EL (cell line): ENCODE data around the gene SLC41A1.
A peak's percentile ranks its signal among the peaks of the same experiment; 100 is the strongest.

Source experiments
- DNase-seq: peaks from one replicate; pipeline ENCODE4 v3.0.0-alpha.2; 2016

SLC41A1 gene

DNA sequence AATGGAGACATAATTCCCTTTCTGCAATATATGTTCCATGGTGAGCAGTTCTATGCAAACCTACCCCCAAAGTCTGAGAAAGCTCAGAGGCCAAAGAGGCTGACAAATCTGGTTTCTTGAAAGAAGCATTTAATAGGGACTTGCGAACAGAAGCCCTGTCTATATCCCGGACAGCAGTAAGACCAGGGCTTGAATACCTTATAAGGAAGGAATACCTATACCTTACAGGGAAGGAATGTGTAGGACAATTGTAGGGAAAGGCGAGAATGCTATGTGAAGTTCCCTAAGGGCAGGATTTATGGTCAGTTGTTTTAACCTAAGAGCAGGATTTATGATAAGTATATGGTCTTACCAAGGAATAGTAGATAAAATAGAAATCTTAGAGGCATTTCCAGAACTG lies 5.0 kb upstream of the SLC41A1 start:
- no peak for DNase-seq

DNA sequence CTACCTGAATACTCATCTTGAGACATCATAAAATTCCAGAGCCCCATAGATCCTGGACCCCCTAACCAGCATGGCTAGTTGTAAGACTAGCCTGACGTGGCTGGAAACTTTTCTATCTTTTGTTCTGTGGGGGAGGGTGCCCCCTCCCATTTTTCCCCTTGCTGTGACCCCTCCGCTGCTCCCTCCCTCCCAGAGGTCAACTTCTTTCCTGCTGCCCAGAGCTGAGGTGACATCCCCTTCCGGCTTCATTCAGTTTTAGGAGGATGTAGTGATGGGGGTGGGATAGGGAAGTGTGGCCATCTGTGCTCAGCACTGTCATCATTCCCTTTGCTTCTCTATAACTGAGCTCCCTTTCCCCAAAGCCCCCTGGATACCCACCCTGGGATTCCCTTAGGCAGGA lies 4.4 kb upstream of the SLC41A1 start:
- DNase-seq: no peak

DNA sequence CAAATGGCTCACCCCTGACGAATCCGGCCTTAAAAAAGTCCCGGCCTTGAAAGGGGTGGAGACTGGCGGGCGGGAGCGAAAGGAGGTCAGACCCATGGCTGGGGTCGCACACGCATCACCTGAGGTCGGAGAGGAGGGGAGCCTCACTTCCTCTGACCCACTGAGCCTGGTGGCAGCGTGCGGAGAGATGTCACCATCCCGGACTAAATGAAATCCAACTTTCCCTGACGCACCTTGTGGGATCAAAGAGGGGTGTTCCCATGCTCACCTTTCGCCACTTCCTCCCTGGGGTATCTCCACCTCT lies 709 bp upstream of the SLC41A1 start:
- DNase-seq: no peak

DNA sequence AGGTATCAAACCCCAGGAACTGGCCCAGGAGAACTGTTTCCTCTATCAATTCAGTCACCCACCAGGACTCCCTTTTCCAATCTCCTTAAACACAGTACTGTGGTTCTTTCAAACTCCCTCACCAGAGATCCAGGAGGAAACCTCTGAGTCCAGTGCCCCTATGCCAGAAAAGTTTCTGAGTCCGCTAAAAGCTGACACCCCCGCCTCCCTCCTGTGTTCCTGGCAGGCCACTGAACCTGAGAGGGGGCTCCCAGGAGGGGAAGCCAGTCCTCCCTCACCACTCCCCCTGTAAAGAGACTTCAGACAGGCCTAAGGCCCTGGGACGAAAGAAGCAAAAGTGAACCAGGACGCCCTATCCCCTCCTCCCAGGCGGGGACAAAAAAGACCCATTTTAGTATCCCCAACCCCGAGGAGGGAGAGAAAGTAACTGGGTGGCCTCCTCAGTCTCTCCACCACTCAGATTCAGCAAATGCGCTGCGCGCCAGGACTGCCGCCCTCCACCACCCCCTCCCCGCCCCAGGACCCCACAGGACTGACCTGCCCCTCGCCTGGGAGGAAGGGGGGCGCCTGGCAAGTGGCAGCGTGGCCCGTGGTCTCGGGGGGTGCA lies 624 bp downstream of the SLC41A1 start:
- peak; percentile 35 for DNase-seq

DNA sequence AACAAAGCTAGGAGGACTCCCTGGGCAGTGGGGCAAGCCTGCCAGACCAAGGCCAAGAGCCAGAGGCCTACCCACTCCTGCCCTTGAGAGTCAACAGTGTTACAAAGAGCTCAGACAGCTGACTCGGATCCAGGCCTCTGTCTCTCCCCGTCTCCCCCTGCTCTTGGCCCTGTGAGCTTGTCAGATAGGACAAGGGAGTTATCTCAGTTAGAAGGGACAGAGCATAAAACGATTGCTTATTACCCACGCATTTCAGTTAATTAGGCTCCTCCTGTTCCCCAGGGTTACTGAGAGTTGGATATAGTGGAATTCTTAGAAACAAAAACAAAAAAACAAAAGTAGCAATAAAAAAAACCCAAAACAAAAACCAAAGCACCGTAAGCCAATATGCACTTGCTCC lies 1.3 kb downstream of the SLC41A1 start:
- DNase-seq: no peak

DNA sequence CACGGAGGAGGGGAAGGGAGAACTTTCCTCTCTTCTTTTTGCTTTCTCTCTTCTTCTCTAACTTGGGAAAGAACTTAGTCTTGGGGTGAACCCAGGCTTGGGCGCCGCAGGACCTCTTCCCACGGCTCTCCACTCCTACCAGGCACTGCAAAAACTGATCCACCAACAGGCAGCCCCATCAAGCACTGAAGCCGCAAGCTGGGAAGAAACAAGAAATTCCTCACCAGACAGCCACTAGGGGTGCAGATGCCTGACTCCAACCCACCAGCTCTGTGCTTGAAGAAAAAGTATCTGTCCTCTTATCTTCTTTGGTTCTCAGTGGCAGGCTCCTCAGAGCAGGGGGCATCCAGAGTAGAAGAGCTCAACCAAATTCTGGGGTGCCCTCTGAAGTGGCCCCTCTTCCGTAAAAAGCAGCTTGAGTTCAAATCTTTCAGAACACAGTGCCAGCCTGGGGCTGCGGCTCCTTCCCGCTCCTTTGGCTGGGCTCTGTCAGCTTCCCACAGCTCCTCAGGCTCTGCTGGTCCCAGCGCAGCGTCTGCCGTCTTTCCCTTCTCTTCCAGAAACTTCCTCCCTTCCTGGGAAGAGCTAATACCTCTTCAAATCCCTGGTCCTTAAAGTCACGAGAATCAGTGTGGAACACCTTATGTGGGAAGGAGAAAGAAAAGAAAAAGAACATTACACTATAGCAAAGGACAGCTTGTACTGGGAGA lies 2.4 kb downstream of the SLC41A1 start:
- DNase-seq: no peak

DNA sequence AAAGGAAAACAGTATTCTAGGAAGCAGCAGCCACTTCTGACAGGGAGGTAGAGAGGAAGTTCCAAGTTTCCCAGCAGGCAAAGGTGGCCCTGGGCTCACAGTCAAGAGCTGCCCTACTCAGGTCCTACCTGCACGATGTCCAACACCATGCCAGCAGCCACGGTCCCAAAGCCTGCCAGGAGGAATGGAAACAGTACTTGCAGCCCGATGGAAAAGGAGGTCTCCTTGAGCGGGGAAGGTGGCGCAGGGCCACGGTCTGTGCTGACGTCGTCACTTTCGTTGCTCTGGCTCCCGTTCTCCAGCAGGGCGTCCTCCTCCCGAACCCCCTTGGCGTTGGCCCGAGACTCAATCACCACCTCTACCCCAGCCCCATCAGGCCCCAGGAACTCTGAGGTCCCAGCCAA lies 3.1 kb downstream of the SLC41A1 start:
- DNase-seq: no peak

DNA sequence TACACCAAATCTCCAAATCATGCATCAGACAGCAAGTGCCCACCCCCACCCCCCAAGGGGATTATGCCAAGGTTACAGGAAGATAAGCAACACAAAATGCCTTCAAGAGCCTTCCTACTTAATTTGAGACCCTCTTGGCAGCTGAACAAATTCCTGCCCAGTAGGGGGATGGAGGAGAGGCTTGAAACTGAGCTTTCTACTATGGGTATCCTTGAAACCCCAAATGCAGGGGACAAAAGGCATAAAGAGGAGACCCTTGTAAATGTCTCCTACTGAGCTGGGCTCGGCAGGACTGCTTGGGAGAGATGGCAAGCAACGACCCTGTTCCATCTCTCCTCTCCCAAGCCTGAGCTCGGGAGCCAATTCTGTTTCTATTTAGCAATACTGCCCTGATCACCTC lies 3.5 kb downstream of the SLC41A1 start:
- DNase-seq: no peak

DNA sequence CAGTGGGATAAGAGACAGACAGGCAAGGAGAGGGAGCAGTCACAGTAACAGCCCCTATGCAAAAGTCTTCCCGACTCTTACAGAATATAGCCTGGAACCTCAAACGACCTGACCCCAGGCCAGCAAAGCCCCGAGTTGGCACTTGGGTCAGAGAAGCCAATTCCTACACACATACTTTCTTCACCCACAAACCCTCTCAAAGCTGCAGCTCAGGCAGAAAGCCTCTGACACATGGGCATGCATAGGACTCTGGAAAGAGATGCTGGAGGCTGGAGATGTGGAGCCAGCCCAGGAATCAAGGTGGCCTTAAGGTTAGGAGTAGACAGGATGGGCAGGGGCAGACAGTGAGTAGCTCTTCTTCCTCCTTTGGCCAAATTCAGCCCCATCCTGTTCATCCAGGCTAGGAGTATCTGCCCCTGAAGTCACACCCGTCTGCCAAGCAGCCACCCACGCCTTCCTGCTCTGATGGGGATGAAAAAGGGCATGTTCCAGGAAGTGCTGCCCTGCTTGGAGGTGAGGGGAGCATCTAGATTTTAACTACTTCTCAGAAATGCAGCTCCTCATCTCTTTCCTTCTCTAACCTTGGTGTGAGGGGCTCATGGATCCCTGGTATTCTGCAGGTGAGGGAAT lies 7.8 kb downstream of the SLC41A1 start:
- no peak for DNase-seq

DNA sequence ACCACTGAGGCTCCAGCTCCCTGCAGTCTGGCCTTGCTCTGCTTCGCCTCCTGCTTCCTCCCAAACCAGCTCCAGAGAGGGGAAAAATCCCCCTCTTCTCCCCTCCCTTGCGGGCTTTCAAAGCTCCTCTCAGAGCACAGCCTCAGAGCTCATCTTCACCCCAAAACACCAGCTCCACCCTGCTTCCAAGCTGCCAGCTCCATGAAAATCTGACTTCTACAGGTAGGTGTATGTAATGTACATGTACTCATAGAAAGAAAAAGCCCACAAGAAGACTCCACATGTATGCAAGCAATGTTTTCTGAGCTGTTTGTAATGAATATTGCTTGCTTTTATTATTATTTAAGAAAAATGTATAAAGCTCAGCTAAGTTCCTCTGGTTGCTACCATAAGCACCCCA lies 8.4 kb downstream of the SLC41A1 start:
- no peak for DNase-seq

DNA sequence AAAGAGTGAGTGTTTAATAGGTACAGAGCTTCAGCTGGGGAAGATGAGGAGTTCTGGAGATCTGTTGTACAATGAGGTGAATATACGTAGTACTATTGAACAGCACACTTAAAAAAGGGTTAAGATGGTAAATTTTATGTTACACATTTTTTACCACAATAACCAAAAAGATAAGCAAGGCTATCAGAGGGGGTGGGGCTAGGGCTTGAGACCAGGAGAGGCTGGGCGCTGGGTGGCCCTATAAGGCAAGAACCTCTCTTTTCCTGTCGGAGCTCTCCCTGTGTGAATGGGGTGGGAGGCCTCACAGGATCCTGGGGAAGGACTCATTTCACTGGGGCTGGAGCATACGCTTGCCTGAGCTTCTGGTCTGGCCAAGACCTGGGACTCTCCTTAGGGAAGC lies 9.0 kb downstream of the SLC41A1 start:
- DNase-seq: no peak

DNA sequence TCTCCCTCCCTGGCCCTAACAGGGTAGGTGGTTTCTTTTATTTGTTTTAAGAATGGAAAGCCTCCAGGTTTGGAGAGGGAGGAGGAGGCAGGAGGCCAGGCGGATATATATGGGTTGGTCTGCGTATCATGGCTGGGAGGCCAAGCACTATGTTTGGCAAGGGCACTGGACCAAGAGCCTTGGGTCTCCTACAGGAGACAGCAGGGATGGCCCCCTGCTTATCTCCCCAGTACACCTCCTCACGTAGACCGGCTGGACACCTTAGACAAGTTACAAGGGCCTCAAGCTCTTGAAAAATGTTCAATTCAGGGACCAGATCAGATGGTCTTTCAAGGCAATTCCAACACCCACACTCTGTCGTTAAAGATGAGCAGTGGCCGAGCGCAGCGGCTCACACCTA lies 10.9 kb downstream of the SLC41A1 start:
- no peak for DNase-seq

DNA sequence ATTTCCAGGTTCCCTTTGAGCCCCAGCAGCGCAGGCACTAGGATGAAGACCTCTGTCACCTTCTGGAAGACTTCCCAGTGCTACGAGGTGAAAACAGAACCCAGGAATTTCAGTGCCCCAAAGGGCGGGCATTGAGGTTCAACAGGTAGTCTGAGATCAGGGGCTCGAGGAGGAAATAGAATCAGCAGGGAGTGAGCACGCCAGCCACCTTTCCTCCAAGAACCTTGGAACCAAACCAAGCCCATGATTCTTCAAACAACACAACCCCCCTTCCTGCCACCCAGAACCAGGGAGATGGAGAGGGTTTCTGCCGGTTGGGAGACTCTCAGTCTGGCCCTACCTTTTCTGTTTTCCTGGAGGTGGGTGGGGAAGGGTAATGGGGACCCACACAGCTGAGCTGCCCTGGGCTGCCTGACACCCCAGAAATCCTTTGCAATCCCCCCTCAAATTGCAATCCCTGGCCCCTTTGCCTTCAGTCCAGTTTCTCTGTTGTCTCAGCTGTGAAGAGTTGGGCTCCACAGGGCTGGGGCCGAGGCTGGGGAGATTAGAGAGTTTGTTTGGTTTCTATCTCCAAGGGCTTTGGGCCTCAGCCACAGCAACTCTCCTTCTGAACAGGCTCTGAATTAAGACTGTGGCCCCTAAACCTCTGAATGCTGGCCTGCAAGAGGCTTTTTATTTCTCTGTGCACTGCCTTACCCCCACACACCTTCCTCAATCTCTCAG lies 11.9 kb downstream of the SLC41A1 start:
- no peak for DNase-seq

DNA sequence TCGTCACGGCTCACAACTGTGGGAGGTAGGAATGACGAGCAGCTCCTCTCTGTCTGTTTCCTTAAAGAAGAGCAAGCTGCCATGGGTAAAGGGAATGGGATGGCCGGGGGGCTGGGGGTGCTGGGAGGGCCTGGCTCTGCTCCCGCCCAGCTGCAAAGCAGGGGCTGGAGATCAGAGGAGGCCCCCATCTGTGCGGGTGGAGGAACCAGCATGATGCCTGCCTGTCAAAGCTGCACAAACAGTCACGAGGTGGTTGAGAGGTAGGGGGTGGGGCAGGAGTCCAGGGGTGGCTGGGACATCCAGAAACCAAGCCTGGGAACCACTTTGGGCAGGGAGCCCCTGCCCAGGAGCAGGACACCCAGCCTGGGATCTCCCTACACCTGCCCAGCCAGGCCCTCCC lies 12.6 kb downstream of the SLC41A1 start:
- no peak for DNase-seq

DNA sequence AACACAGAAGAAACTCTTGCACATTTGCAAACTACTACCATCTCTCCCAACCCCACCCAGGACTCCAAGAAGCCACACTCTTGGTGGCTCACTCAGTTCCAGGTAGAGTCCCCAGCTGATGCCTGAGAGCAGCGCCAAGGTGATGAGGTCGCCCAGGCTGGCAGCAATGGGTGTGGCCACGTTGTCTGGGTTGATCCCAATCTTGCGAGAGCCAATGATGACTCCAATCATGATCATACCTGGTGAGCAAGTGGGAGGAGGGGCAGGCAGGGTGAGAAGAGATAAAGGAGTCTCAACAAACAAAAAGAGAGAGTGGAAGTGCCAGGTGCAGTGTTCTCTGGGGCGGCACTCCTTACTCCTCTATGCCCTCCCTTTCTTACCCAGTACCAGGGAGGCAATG lies 14.4 kb downstream of the SLC41A1 start:
- no peak for DNase-seq

DNA sequence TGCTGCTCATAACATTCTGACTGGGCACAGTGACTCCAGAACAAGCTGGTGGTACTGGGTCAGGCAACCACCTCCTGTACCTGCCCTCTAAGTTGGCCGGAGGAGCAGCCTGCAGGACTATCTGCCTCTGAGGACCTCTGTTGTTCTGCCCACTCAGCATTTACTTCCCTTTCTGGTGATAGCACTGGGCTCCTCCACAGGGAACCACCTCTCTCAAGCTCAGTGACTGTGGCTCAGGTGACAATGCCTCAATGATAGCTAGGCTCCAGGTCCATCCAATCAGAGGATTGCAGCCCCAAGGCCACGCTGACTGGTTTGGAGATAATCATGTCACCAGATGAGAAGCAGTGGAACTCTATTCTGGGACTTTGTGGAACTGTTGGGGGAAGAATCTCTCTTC lies 15.8 kb downstream of the SLC41A1 start:
- no peak for DNase-seq

DNA sequence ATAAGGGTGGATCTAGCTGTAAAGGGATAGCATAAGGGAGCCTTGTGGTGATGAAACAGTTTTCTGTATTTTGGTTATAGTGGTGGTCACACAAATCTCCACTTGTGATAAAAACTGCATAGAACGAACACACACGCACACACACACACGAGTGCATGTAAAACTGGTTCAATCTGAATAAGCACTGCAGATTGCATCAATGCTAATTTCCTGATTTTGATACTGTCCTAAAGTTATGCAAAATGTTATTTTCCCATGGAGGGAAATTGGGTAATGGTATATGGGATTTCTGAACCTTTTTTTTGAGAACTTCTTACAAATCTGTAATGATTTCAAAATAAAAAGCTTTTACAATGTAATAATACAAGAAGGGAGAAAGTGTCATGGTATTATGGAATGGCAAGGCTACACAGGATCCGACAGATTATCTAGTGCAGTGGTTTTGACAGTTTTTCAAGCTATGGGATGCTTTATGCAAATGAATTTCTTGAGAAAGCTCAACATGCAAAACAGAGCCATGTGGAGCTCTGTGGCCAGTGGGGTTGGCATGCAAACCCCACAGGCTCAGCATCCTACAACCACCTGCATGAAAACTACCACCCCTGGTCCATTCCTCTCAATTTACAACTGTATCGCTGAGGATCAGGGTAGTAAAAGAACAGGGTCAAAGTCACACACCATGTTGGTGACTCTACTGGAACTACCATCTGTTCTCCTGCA lies 18.8 kb downstream of the SLC41A1 start:
- no peak for DNase-seq

DNA sequence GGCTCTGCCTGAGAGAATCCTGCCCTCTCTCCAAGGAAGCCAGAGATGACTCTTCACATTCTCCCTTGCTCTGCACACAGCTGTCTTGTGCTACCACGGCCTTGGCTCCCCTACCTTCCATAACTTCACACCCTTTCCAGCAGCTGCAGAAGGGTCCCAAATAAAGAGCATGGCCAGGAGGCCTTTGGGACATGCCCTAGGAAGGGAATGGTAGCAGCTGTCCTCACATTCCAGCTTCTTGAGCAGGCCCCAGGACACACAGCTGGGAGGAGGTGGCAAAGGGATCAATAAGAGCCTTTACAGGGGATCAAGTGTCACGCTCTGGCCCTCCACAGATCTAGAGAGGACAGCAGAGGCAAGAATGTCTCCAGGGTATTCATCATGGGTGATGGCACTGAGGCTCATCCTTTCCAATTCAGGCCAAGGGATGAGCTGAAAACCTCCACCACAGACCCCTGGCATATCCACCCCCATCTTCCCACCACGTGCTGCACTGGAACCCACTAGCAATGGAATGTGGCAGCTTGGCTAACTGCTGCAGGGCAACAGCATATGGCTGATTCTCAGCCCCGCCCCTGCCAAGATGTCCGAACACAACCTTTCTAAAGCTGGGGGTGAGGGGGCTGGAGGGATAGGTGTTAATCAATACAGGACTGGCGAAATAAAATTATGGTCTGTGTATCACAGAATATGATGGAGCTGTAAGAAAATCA lies 19.9 kb downstream of the SLC41A1 start:
- DNase-seq: no peak

DNA sequence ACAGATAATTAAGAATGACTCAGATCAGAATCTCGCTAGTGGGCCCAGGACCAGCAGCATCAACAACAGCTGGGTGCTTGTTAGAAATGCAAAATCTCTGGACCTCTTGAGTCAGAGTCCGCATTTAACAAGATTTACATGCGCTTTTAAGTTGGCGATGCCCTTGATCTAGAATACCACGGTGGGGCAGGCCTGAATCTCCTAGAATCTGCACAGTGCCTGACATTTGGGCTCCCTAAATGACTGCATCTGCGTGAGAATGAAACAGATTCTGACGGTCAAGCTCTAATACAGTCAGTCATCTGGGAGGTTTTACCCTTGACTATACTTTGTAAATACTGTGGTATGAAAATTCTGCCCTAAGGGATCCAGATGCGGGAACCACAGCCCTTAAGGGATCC lies 20.5 kb downstream of the SLC41A1 start:
- DNase-seq: no peak

DNA sequence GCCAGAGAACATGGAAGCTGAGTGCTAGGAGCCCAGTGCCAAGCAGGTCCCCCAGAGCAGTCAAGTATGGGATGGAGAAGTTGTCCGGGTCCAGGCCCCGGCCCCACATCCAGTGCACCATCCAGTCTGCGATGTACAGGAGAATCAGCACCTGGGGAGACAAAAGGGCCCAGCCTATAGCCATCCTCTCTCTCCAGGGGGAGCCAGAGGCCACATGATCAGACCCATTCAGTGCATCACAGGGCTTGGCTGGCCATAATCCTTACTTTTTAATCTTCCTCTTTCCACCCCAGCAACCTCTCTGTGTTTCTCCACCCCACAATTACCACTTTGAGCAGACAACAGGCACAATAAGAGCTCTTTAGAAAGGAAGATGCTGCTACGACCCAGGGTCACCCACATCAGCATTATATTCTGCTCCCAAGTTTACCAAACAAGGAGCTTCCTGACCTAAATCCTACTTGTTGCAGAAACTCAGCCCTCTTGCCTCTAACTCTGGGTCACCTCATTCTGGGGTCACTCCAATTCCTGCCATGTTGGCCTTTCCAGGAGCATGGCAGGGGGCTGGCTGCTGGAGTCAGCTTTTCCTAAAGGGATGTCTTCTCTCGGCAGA lies 21.3 kb downstream of the SLC41A1 start:
- DNase-seq: peak; percentile 62

DNA sequence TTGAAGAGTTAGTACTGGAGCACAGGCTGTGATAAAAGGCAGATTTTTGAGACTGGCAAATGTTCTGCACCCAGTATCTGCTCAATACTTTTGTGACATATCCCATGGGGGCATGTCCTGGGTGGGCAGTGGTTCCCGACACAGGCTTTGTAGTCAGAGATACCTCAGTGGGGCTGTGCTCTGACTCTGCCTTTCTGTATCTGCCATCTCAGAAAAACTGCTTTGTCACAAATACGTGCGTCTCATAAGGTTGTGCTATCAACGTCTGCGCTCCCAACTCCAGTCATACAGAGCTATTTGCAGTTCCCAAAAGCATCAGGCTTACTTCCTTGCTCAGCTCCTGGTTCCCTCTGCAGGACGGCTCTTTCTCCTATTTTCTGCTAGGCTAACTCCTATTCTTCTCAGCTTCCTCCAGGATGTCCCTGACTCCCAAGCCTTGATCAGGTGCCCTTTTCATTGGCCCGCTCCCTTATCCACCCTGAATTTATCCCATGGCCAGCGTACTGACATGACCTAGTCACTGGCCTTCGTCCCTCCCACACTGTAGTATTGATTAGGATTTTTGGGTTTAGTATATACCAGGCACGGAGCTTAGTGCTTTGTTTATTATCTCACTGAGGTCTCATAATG lies 25.6 kb downstream of the SLC41A1 start:
- no peak for DNase-seq

DNA sequence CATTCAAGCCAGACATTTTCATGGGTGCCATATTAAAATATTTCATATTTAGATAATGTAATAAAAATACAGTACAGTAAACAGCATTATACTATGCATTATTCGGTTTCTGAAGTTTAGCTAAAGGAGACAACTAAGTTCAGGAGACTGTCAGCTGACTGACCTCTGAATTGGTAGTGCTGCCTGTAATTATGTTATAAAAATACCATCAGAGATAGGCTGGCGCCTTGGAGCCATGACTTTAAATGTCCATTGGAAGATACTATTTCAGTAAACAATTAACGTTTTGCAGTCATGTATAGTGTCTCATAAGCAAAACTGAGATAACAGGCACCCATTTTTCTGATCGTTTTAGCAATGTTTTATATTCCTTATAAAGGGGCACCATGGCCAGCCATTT lies 26.4 kb downstream of the SLC41A1 start:
- no peak for DNase-seq
